Measurements from ENCODE around the gene PRAC1.

GRCh38 chr17:48754500-48755261 is 32.4 kb upstream of the PRAC1 start:
- TF ChIP-seq, protein P1, sequence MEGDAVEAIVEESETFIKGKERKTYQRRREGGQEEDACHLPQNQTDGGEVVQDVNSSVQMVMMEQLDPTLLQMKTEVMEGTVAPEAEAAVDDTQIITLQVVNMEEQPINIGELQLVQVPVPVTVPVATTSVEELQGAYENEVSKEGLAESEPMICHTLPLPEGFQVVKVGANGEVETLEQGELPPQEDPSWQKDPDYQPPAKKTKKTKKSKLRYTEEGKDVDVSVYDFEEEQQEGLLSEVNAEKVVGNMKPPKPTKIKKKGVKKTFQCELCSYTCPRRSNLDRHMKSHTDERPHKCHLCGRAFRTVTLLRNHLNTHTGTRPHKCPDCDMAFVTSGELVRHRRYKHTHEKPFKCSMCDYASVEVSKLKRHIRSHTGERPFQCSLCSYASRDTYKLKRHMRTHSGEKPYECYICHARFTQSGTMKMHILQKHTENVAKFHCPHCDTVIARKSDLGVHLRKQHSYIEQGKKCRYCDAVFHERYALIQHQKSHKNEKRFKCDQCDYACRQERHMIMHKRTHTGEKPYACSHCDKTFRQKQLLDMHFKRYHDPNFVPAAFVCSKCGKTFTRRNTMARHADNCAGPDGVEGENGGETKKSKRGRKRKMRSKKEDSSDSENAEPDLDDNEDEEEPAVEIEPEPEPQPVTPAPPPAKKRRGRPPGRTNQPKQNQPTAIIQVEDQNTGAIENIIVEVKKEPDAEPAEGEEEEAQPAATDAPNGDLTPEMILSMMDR (IDR thresholded peaks at IDR 0.05) = no peak
- TF ChIP-seq POLR2AphosphoS5 (IDR thresholded peaks at IDR 0.05) (no peak), POLR2A (IDR thresholded peaks at IDR 0.05) (no peak)
